ENCODE results near the gene PTPMT1. TPM values are rescaled to one million over a fixed set of nuclear protein-coding genes. Genes with fewer than 3 reads are reported as not detected.
"Not testable (repeated sequence)": the region's sequence is repeated elsewhere in the genome, so short reads cannot be mapped to it uniquely, and the experiment has no call there.

PTPMT1 gene
- total and polyA plus RNA-seq, 10 donors, result 26.1 to 101 (median 44.2) TPM

- no peak for DNase-seq
- 73 to 82% (median 78%) methylated on average over 10 of the region's 10 CpGs for WGBS, 5 donors
- H3K9me3 ChIP-seq, result no peaks in the 10 kb centered on the region
- peaks cover 38 to 99% (median 88%) of the 10 kb centered on the region in 6 donors for H3K4me1 ChIP-seq
- intact Hi-C loops (cut with DNase I; ENCODE audit: low total_unique reads), result no loop called here
- H3K4me3 ChIP-seq, result no peak overlapping the region
- no peak overlapping the region for H3K27ac ChIP-seq
- peaks cover 0 to 24% (median 3%) of the 10 kb centered on the region in 6 donors for H3K36me3 ChIP-seq
- TF ChIP-seq POLR2AphosphoS5 (IDR thresholded peaks at IDR 0.05) (no peak), CTCF (IDR thresholded peaks at IDR 0.05 in 8 of 11, conservative IDR thresholded peaks at IDR 0.05 in 3 of 11) (no peak), POLR2A (IDR thresholded peaks at IDR 0.05) (no peak)
- H3K27me3 ChIP-seq (replicated peaks in 1 of 7), result no peaks in the 10 kb centered on the region
Measured at GRCh38 chr11:47538741-47539565, 26.4 kb upstream of the PTPMT1 start.

GRCh38 chr11:47539681-47540039 lies 25.7 kb upstream of the PTPMT1 start:
- TF ChIP-seq POLR2A (IDR thresholded peaks at IDR 0.05), result no peak
- TF ChIP-seq CTCF (IDR thresholded peaks at IDR 0.05 in 8 of 11, conservative IDR thresholded peaks at IDR 0.05 in 3 of 11), result no peak
- TF ChIP-seq POLR2AphosphoS5 (IDR thresholded peaks at IDR 0.05), result no peak
- intact Hi-C loops (cut with DNase I; ENCODE audit: low total_unique reads), result no loop called here
- WGBS, 5 donors, result 49 to 72% (median 69%) methylated on average over 2 of the region's 2 CpGs
- Histone ChIP-seq H3K4me1 (peaks cover 40 to 99% (median 88%) of the 10 kb centered on the region in 6 donors), H3K9me3 (no peaks in the 10 kb centered on the region), H3K36me3 (peaks cover 0 to 19% (median 3%) of the 10 kb centered on the region in 6 donors), H3K27ac (peak overlapping the region in 3 of 8 donors; percentile 28 to 58 (median 30)), H3K4me3 (no peak overlapping the region), H3K27me3 (replicated peaks in 1 of 7) (no peaks in the 10 kb centered on the region)
- DNase-seq, result no peak

GRCh38 chr11:47541070-47541469 lies 24.3 kb upstream of the PTPMT1 start:
- Histone ChIP-seq H3K27me3 (replicated peaks in 1 of 7) (no peaks in the 10 kb centered on the region), H3K4me3 (no peak overlapping the region), H3K4me1 (peaks cover 40 to 97% (median 84%) of the 10 kb centered on the region in 6 donors), H3K9me3 (no peaks in the 10 kb centered on the region), H3K27ac (peak overlapping the region in 1 of 8 donors; percentile 28), H3K36me3 (peaks cover 0 to 13% (median 5%) of the 10 kb centered on the region in 6 donors)
- intact Hi-C loops (cut with DNase I; ENCODE audit: low total_unique reads), result no loop called here
- no peak for DNase-seq
- TF ChIP-seq CTCF (IDR thresholded peaks at IDR 0.05 in 8 of 11, conservative IDR thresholded peaks at IDR 0.05 in 3 of 11) (no peak), POLR2AphosphoS5 (IDR thresholded peaks at IDR 0.05) (no peak), POLR2A (IDR thresholded peaks at IDR 0.05) (no peak)
- WGBS, 5 donors, result 90 to 98% (median 94%) methylated on average over 2 of the region's 2 CpGs

GRCh38 chr11:47545298-47545697 lies 20.1 kb upstream of the PTPMT1 start:
- intact Hi-C loops (cut with DNase I; ENCODE audit: low total_unique reads), result no loop called here
- Histone ChIP-seq H3K36me3 (peaks cover 0 to 15% (median 2%) of the 10 kb centered on the region in 6 donors), H3K4me1 (peaks cover 48 to 97% (median 88%) of the 10 kb centered on the region in 6 donors), H3K27me3 (replicated peaks in 1 of 7) (no peaks in the 10 kb centered on the region), H3K9me3 (no peaks in the 10 kb centered on the region), H3K4me3 (no peak overlapping the region), H3K27ac (no peak overlapping the region)
- TF ChIP-seq POLR2AphosphoS5 (IDR thresholded peaks at IDR 0.05) (no peak), POLR2A (IDR thresholded peaks at IDR 0.05) (no peak), CTCF (IDR thresholded peaks at IDR 0.05 in 8 of 11, conservative IDR thresholded peaks at IDR 0.05 in 3 of 11) (no peak)
- no peak for DNase-seq
- 93 to 97% (median 94%) methylated on average over 6 of the region's 6 CpGs for WGBS, 5 donors

GRCh38 chr11:47546274-47546673 lies 19.1 kb upstream of the PTPMT1 start:
- DNase-seq, result peak; percentile 23
- H3K9me3 ChIP-seq; H3K27me3 ChIP-seq (replicated peaks in 1 of 7); H3K27ac ChIP-seq; H3K4me3 ChIP-seq; intact Hi-C loops (cut with DNase I; ENCODE audit: low total_unique reads): not testable (repeated sequence)
- 90 to 98% (median 96%) methylated on average over 7 of the region's 7 CpGs for WGBS, 5 donors
- peaks cover 0 to 17% (median 2%) of the 10 kb centered on the region in 6 donors for H3K36me3 ChIP-seq
- H3K4me1 ChIP-seq, result peaks cover 49 to 97% (median 88%) of the 10 kb centered on the region in 6 donors
